NCI-H526 treated with DMSO at 0.1 percent for 48 hours (cell line): ENCODE measurements around the gene COPS9.

Experiments
- DNase-seq: peaks from one replicate; lab custom pipeline; 2025; lab: John Stamatoyannopoulos, UW

COPS9 gene

DNA sequence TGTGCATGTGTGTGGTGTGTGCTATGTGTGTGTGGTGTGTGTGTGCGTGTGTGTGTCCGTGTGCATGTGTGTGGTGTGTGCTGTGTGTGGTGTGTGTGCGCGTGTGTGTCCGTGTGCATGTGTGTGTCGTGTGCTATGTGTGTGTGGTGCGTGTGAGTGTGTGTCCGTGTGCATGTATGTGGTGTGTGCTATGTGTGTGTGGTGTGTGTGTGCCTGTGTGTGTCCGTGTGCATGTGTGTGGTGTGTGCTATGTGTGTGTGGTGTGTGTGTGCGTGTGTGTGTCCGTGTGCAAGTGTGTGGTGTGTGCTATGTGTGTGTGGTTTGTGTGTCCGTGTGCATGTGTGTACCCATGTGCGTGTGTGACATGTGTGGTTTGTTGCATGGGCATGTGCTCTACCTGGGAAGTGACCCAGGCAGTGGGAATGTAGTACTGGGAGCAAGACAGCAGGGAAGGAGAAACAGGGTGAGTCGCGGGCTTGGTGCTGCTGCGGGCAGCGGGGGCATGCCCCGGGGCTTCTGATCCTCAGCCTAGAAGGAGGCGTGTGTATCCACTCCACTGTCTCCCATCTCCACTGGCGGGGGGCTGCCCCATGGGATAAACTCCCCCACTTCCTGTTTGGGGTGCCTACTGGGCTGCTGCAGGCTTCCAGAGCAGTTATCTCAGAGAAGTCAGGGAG, 11.9 kb upstream of the COPS9 start:
- DNase-seq = no peak

GRCh38 chr2:240147382-240147781, 11.3 kb upstream of the COPS9 start:
- DNase-seq = no peak

- DNase-seq = no peak
These were observed 10.6 kb upstream of the COPS9 start for GRCh38 chr2:240146627-240147278.

DNA sequence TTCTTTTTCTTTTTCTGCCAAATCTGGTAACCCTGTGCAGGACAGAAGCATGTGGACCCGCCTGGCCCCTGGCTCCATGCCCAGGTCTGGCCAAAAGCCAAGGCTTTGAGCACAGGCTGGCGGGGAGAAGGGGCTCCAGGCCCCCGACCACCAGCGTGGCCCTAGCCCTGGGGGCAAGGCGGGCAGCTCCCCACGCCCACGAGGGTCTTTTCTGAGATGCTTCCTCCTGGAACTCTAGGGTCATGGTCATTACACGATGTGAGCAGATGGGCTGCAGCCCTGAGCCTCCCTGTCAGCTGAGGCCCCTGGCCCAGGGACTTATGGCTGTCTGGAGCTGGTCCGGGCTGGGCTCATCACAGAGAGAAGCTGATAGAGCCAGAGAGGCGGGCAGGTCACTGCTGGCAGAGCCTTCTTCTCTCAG, 10.0 kb upstream of the COPS9 start:
- no peak for DNase-seq

DNA sequence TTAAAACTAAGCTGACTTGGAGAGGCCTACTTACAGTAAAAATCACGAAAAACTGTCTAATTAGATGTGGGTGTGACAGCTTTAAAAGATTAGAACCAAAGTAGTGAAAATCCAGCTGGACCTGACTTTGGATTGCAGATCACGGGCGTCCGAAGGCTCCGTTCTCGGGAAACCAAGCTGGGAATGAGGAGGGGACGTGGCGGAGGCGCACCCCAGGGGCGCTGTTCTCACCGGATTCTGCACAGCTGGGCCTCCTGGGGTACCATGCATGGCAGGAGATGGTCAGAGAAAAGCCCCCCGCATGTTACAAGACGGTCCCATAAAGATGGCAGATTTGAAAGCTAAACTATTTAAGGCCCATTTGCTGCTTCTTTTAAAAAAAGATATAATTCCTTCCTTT, 9.4 kb upstream of the COPS9 start:
- DNase-seq = no peak

DNA sequence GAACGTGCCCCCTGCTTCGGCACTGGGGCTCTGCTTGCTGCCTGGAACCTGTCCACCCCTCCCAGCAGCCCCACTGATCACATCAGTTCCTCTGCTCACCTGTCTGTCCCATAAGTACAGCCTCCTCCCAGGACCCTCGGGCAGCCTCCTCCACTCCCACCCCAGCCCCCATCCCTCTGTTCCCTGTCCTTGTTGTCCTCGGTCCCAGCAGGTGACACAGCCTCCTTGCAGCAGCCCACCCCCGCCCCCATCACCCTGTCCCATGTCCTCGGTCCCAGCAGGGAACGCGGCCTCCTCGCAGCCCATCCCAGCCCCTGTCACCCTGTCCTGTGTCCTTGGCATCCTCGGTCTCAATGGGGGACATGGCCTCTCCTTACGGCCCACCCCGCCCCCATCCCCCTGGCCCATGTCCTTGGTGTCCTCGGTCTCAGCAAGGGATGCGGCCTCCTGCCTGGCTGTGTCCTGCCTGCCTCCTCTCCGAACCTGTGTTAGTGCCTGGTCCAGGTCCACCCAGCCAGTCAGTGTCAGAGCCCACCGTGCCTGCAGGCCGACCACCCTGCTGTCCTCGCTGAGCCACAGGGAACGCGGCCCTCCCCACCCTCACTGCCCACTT, 8.7 kb upstream of the COPS9 start:
- no peak for DNase-seq

DNA sequence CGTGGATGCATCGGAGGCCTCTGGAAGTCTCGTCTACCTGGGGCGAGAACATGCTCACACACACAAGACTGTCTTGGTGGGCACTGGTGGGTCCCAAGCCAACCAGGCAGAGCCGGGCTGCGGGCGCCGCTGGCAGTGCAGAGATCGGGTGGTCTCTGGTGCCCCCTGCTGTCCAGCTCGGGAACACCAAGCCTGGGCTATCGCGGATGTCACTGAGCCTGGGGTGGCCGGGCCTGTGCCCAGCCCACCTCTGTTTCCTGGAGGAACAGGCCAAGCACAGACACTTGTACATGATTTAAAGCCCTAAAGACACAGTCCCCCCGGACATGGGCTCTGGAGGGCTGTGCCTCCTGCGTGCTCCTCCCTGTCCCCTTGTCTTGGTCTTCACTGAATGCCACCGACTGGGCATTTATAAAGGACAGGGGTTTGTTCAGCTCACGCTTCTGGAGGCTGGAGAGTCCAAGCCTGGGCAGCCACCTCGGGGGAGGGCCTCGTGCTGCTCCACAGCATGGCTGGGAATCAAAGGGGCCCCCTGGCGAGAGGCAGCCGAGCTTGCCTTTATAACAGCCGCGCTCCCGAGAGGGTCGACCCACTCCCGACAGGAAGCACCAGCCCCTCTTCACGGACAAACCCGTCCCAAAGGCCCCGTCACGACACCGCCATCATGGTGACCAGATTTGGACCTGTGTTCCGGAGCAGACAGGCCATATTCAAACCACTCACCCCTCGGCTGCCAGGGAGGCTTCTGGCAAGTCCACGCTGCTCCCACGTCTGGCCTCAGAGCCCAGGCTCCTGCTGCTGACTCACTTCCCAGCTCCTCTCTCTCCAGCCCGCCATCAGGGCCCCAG, 7.9 kb upstream of the COPS9 start:
- peak; percentile 45 for DNase-seq

DNA sequence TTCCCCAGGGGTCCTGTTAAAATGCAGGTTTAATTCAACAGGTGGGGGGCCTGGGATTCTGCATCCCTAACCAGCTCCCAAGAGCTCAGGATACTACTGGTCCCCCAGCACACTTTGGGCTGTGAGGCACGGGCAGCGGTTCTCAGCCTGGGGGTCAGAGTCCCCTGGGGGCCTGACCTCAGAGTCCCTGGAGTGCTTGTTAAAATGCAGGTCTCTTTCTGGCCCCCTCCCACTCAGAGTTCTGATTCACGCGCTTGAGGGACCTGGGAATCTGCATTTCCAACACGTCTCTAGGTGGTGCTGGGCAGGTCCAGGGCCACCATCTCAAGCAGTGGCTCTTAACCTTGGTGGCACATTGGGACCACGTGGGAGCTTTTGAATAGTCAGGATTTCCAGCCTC, 7.2 kb upstream of the COPS9 start:
- no peak for DNase-seq

- DNase-seq = no peak
These were observed 6.8 kb upstream of the COPS9 start for GRCh38 chr2:240142859-240143258.

- no peak for DNase-seq
These were observed 6.2 kb upstream of the COPS9 start for GRCh38 chr2:240142256-240142775.

DNA sequence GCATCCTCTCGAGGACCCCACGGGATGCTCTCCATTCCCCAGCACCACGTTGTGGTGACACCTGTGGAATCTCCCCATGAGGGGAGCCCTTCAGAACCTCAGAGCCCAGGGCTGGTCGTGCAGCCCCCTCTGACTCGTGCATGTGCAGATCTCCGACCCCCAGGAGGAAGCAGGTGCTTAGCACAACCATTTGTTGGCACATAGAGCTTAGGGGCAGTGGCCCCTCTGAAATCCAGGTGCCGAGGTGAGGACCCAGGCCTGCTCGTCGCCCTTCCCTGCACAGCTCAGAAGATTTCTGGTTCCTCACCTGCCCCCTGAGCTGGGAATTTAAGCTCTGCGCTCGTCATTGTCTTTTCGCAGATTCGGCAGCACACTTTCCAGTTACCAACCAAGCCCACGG, 5.6 kb upstream of the COPS9 start:
- DNase-seq = no peak

DNA sequence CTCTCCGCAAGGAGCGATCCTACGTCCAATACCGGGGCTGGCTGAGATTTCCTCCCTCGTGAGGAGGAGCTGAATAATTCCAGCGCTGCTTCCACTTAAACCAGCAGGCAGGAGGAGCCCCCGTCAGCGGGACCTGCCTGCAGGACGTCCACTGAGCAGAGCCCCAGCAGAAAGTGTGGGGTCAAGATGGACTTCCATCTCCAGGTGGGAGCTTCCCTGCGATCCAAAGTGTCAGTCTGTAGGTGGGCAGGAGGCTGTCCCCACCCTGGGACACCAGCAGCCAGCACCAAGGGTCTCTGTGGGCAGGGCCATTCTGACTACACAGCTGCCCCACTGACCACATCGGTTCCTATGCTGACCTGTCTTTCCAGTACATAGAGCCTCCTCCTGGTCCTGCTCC, 4.8 kb upstream of the COPS9 start:
- no peak for DNase-seq

GRCh38 chr2:240140511-240140910, 4.4 kb upstream of the COPS9 start, which contains the start of gene OTOS:
Gene OTOS, minus strand, starts transcription at chr2:240140658. Its CDS starts 332 bp downstream, at chr2:240140326.
- DNase-seq = no peak

GRCh38 chr2:240139666-240140393, 3.7 kb upstream of the COPS9 start:
- no peak for DNase-seq

DNA sequence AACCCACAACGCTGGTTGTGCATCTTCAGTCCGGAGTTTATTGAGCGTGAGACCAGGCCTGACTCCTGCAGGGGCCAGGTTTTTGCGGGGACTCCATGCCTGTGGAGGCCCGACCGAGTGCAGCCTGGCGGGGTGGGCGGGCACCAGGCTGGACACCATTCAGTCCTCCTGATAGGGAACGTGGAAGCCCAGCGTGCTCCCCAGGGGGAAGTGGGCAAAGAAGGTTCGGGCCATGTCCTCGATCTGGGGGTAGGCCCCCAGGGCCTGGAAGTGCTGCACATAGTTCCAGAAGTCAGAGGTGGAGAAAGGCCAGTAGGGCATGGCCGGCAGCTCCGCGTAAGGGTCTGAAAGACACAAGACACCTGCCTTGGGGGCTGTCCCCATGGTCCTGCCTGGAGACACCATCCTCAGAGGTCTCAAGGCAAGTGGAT, 2.9 kb upstream of the COPS9 start:
- DNase-seq = no peak

GRCh38 chr2:240138254-240138984, 2.3 kb upstream of the COPS9 start:
- no peak for DNase-seq

GRCh38 chr2:240137596-240138253, 1.6 kb upstream of the COPS9 start:
- DNase-seq = no peak

DNA sequence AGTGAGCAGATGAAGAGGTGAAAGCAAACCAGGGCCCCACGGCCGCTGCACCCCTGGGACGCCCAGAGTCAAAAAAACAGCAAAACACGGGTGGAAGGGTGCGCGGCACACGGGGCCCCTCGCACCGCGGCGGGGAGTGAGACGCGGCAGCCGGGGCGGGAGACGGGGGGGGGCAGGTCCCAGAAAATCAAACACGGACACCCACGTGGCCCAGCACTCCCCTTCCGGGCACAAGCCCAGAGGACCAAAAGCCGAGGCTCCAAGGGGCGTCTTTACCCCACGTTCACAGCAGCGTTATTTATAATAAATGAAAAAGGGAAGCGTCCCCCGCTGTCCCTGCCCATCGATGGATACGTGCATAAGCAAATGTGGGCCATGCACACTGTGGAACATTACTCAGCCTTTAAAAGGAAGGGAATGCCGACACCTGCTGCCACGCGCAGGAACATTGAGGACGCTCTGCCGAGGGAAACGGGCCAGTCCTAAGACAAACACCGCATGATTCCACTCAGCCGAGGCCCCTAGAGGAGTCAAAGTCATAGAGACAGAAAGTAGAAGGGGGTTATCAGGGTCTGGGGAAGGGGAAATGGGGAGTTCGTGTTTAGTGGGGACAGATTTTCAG, 677 bp upstream of the COPS9 start:
- no peak for DNase-seq

DNA sequence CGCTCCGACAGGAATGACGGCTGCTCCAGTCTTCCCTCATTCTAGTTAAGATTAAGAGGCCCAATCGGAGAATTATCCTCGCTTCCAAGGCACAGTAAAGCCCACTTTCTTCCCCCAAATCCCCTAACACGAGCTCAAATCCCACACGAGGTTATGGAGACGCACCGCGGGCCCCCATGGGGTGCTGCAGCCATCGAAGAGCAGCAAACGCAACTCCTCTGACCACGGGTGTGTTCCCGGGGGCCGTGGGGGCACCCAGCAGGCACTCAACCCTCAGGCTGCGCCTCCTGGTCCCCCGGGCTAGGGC, 446 bp downstream of the COPS9 start:
- DNase-seq = no peak

DNA sequence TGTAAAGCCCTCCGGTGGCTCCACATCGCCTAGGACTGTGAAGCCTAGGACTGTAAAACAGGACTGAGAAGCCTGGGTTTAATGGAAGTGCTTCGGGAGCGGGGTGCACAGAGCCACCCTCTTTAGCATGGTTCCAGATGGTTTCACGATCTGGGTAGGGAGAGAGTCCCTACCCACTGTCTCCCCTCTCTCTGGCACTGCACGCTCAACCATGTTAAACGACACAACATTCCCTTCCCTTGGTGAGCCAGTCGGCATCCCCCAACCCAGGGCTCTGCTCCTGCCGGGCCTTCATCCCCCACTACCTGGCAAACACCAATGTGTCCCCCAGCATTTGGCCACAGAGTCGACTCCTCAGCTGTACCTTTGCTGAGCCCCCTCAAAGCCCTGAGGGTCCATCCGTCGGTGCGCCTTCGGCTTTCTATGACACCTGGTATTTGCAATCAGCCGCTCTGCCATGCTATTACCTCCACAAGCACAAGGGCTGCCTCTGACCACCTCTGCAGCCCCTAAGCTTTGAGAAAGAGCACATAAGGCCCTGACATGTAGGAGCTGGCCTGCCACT, 1.1 kb downstream of the COPS9 start:
- DNase-seq = no peak
